OCI-LY7 (cell line): ENCODE measurements around the gene LPP. TPM values are rescaled to one million over a fixed set of nuclear protein-coding genes. Genes with fewer than 3 reads are reported as not detected.
A peak's percentile ranks its signal among the peaks of the same experiment; 100 is the strongest.

ENCODE experiments used
- BruUV-seq: library from RNA; stranded (reverse); fragments of 400-500 nt; replicated peaks from 2 replicates; lab custom pipeline; 2021; lab: Mats Ljungman, UMichigan
- CTCF ChIA-PET: fragments of 300-600 bp; sonication (Branson Sonifier 250); formaldehyde crosslinking; loops from one replicate; lab custom pipeline; 2022; ENCODE audit warnings: antibody characterized with exemption; ENCODE audit not compliant: unreplicated experiment; lab: Charles Lee
- POLR2A ChIA-PET: fragments of 300-600 bp; sonication (Branson Sonifier 250); formaldehyde crosslinking; loops from one replicate; lab custom pipeline; 2022; ENCODE audit warnings: antibody characterized with exemption; lab: Charles Lee
- DNase-seq: peaks from one replicate; pipeline ENCODE4 v3.0.0-alpha.2; 2015; ENCODE audit warnings: low spot score
- H2AFZ ChIP-seq: fragments of 200-600 bp; sonication (generic), shearing (Covaris generic); 2 replicates; pipeline ENCODE4 v1.6.1; 2014; ENCODE audit warnings: mild to moderate bottlenecking, antibody characterized with exemption, low read length, moderate library complexity
- H3K27ac ChIP-seq: fragments of 200-600 bp; sonication (generic); 2 replicates; pipeline ENCODE4 v1.5.1; 2014; ENCODE audit warnings: mixed run types, low read depth, mild to moderate bottlenecking, moderate library complexity, low read length, inconsistent platforms; ENCODE audit not compliant: poor library complexity, severe bottlenecking
- H3K36me3 ChIP-seq: fragments of 200-600 bp; sonication (generic); 2 replicates; pipeline ENCODE4 v1.6.1; 2014; ENCODE audit warnings: mild to moderate bottlenecking, antibody characterized with exemption, low read length, moderate library complexity, mixed read lengths; ENCODE audit not compliant: insufficient read depth
- H3K4me1 ChIP-seq: fragments of 200-600 bp; sonication (generic); 2 replicates; pipeline ENCODE4 v1.5.1; 2014; ENCODE audit warnings: mild to moderate bottlenecking, low read length; ENCODE audit not compliant: insufficient read depth, poor library complexity, severe bottlenecking
- H3K4me2 ChIP-seq: fragments of 200-600 bp; sonication (generic); 2 replicates; pipeline ENCODE4 v1.6.1; 2014; ENCODE audit warnings: mild to moderate bottlenecking, low read length
- H3K4me3 ChIP-seq: fragments of 200-600 bp; sonication (generic); 2 replicates; pipeline ENCODE4 v1.5.1; 2014; ENCODE audit warnings: mild to moderate bottlenecking, low read depth, low read length; ENCODE audit not compliant: poor library complexity, severe bottlenecking
- H3K79me2 ChIP-seq: fragments of 200-600 bp; sonication (generic); 2 replicates; pipeline ENCODE4 v1.6.1; 2016; ENCODE audit warnings: low read depth, mild to moderate bottlenecking, low read length, moderate library complexity, mixed read lengths; ENCODE audit not compliant: insufficient read depth
- H3K9me2 ChIP-seq: fragments of 200-600 bp; sonication (generic); 2 replicates; pipeline ENCODE4 v1.6.1; 2016; ENCODE audit warnings: mild to moderate bottlenecking, low read length, mixed read lengths; ENCODE audit not compliant: insufficient read depth
- H3K9me3 ChIP-seq: fragments of 200-600 bp; sonication (generic); 2 replicates; pipeline ENCODE4 v1.6.1; 2014; ENCODE audit warnings: mild to moderate bottlenecking, mixed run types, low read length, mixed read lengths
- H4K20me1 ChIP-seq: fragments of 200-600 bp; sonication (generic); 2 replicates; pipeline ENCODE4 v1.6.1; 2014; ENCODE audit warnings: mild to moderate bottlenecking, antibody characterized with exemption, low read length, moderate library complexity, mixed read lengths; ENCODE audit not compliant: insufficient read depth
- EZH2phosphoT487 ChIP-seq: fragments of 200-600 bp; sonication (generic); IDR thresholded peaks from 2 replicates; pipeline ENCODE4 v1.6.1; 2018; ENCODE audit warnings: low read depth, borderline replicate concordance, mild to moderate bottlenecking, mixed run types, antibody characterized with exemption, low read length, moderate library complexity, mixed read lengths
- intact Hi-C: fragments of 100-400 bp; cut with micrococcal nuclease; formaldehyde crosslinking; loops from one replicate; pipeline ENCODE4 v1.10.0; 2022; ENCODE audit not compliant: unreplicated experiment
- total RNA-seq, 2 experiments: library from RNA; depleted of rRNA in 1 of 2; stranded (reverse); fragments of >200 nt in 1 of 2; shearing (Covaris generic) in 1 of 2; gene quantifications; 2 replicates each; pipeline ENCODE4 v1.2.3, GENCODE V29; 2014 to 2022
- TF ChIP-seq, protein P1 (sequence below): fragments of 200-600 bp; sonication (generic); conservative IDR thresholded peaks from 2 replicates; pipeline ENCODE4 v1.5.1; 2014; ENCODE audit warnings: mild to moderate bottlenecking, antibody characterized with exemption, low read length, moderate library complexity, mixed read lengths

LPP gene
- total RNA-seq, 2 experiments from 2014 or later: 10.9 to 119 TPM

DNA sequence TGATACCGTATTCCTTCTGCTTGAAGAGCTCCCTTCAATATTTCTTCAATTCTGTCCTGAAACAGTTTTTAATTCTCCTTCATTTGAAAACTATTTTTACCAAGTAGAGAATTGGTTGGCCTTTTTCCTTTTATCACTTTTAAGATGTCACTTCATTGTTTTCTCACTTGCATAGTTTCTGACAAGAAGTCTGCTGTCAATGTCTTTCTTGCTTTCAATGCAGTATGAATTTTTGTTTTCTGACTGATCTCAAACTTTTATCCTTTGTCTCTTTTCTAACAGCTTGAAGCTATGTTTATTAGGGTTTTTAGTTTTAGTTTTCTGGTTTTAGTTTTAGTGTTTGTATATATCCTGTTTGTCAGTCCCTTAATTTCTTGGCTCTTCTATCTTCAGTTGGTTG lies 653.0 kb downstream of the LPP start:
- no TSS peak for BruUV-seq
- H3K4me3 ChIP-seq: no peak overlapping the region
- ChIA-PET CTCF (no interaction called here), POLR2A (interaction anchor here (1.0 kb wide), 1 partner anchor 10 kb away, joined by 3 read pairs; no protein-coding TSS in a partner anchor)
- H3K79me2 ChIP-seq: no peaks in the 10 kb centered on the region
- peak; percentile 28 for DNase-seq
- peaks cover 22% of the 10 kb centered on the region for H3K9me3 ChIP-seq
- no peaks in the 10 kb centered on the region for H3K36me3 ChIP-seq
- TF ChIP-seq EZH2phosphoT487: no peak
- TF ChIP-seq, protein P1, sequence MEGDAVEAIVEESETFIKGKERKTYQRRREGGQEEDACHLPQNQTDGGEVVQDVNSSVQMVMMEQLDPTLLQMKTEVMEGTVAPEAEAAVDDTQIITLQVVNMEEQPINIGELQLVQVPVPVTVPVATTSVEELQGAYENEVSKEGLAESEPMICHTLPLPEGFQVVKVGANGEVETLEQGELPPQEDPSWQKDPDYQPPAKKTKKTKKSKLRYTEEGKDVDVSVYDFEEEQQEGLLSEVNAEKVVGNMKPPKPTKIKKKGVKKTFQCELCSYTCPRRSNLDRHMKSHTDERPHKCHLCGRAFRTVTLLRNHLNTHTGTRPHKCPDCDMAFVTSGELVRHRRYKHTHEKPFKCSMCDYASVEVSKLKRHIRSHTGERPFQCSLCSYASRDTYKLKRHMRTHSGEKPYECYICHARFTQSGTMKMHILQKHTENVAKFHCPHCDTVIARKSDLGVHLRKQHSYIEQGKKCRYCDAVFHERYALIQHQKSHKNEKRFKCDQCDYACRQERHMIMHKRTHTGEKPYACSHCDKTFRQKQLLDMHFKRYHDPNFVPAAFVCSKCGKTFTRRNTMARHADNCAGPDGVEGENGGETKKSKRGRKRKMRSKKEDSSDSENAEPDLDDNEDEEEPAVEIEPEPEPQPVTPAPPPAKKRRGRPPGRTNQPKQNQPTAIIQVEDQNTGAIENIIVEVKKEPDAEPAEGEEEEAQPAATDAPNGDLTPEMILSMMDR: no peak
- H3K4me2 ChIP-seq: no peak overlapping the region
- no peak overlapping the region for H3K27ac ChIP-seq
- no peak overlapping the region for H2AFZ ChIP-seq
- intact Hi-C loops: no loop called here
- H4K20me1 ChIP-seq: no peaks in the 10 kb centered on the region
- H3K9me2 ChIP-seq: no peaks in the 10 kb centered on the region
- H3K4me1 ChIP-seq: no peaks in the 10 kb centered on the region

DNA sequence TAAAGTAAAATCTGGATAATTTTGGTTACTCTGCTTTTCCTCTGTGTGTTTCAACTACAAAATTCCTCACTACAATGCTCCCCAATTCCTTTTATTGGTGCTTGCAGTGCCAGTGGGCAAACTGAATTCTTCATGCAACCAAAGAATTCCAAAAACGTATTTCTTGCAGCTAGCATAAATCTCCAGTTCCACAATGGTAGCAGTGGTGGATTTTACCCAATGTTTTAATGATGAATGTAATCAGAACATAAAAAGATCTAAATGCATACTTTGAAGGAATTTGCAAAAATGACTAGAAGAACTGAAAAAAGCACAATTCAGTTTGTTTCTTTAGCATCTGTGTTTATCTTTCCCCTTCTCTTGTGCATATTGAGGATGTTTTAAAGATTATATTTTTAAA lies 658.2 kb downstream of the LPP start:
- BruUV-seq: no TSS peak
- Histone ChIP-seq H3K9me2 (no peaks in the 10 kb centered on the region), H3K4me3 (no peak overlapping the region), H3K79me2 (no peaks in the 10 kb centered on the region), H3K9me3 (peaks cover 12% of the 10 kb centered on the region), H3K36me3 (no peaks in the 10 kb centered on the region), H3K4me1 (no peaks in the 10 kb centered on the region), H4K20me1 (no peaks in the 10 kb centered on the region), H3K4me2 (no peak overlapping the region), H2AFZ (no peak overlapping the region), H3K27ac (no peak overlapping the region)
- no peak for DNase-seq
- POLR2A ChIA-PET: interaction anchor here (0.7 kb wide), 1 partner anchor 280 kb away, joined by 3 read pairs; no protein-coding TSS in a partner anchor
- TF ChIP-seq EZH2phosphoT487: no peak
- TF ChIP-seq, protein P1: no peak
- CTCF ChIA-PET: no interaction called here
- intact Hi-C loops: no loop called here

GRCh38 chr3:188814581-188814980 lies 660.6 kb downstream of the LPP start:
- ChIA-PET POLR2A (interaction anchor here (0.5 to 1.3 kb wide), 5 partner anchors 10 to 160 kb away, joined by 3 read pairs; no protein-coding TSS in a partner anchor), CTCF (no interaction called here)
- H3K79me2 ChIP-seq: no peaks in the 10 kb centered on the region
- no peaks in the 10 kb centered on the region for H3K9me3 ChIP-seq
- no peak overlapping the region for H2AFZ ChIP-seq
- H3K4me1 ChIP-seq: no peaks in the 10 kb centered on the region
- no peaks in the 10 kb centered on the region for H4K20me1 ChIP-seq
- no peaks in the 10 kb centered on the region for H3K36me3 ChIP-seq
- BruUV-seq: no TSS peak
- intact Hi-C loops: no loop called here
- no peak for DNase-seq
- TF ChIP-seq, protein P1: no peak
- no peak for TF ChIP-seq EZH2phosphoT487
- no peak overlapping the region for H3K4me2 ChIP-seq
- H3K4me3 ChIP-seq: no peak overlapping the region
- H3K9me2 ChIP-seq: no peaks in the 10 kb centered on the region
- no peak overlapping the region for H3K27ac ChIP-seq
